Measurements from ENCODE around the gene SMU1. TPM values are rescaled to one million over a fixed set of nuclear protein-coding genes. Genes with fewer than 3 reads are reported as not detected.

SMU1 gene
- total RNA-seq, 1 experiment from 2014 or later, result 23.2 TPM

DNA sequence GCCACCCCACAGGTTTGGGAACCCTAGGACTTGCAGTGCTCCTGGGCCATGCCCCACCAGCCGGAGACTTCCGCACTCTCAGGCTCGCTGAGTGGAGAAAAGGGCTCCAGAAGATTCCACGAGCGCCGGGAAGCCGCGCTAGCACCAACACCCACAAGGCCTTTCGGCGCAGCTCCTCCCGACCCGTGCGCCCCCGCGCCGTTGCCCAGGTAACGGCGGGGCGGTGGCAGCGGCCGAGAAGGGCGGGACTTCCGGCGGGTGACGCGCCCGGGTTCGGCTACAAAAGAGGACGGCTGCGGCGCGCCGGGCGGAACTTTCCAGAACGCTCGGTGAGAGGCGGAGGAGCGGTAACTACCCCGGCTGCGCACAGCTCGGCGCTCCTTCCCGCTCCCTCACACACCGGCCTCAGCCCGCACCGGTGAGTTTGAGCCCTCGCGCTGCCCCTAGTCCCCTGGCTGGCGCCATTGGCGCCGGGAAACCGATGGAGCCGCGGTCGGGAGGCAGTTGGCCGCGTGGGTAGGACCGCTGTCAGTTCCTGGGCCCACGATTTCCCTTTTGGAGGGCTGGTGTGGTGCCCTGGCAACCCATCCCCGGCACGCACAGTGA, 51.4 kb downstream of the SMU1 start, which contains the start of gene DNAJA1 (continued):
- TF ChIP-seq, protein P1, sequence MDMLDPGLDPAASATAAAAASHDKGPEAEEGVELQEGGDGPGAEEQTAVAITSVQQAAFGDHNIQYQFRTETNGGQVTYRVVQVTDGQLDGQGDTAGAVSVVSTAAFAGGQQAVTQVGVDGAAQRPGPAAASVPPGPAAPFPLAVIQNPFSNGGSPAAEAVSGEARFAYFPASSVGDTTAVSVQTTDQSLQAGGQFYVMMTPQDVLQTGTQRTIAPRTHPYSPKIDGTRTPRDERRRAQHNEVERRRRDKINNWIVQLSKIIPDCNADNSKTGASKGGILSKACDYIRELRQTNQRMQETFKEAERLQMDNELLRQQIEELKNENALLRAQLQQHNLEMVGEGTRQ (CRISPR knock-in tag; IDR thresholded peaks at IDR 0.05), result 0 out of 2 replicates have a peak, but pooled peaks have one; percentile 20
- TF ChIP-seq ZNF138 (CRISPR knock-in tag; conservative IDR thresholded peaks at IDR 0.05), result no peak; the same call in 1 of the 2 replicates
- TF ChIP-seq, protein P2, sequence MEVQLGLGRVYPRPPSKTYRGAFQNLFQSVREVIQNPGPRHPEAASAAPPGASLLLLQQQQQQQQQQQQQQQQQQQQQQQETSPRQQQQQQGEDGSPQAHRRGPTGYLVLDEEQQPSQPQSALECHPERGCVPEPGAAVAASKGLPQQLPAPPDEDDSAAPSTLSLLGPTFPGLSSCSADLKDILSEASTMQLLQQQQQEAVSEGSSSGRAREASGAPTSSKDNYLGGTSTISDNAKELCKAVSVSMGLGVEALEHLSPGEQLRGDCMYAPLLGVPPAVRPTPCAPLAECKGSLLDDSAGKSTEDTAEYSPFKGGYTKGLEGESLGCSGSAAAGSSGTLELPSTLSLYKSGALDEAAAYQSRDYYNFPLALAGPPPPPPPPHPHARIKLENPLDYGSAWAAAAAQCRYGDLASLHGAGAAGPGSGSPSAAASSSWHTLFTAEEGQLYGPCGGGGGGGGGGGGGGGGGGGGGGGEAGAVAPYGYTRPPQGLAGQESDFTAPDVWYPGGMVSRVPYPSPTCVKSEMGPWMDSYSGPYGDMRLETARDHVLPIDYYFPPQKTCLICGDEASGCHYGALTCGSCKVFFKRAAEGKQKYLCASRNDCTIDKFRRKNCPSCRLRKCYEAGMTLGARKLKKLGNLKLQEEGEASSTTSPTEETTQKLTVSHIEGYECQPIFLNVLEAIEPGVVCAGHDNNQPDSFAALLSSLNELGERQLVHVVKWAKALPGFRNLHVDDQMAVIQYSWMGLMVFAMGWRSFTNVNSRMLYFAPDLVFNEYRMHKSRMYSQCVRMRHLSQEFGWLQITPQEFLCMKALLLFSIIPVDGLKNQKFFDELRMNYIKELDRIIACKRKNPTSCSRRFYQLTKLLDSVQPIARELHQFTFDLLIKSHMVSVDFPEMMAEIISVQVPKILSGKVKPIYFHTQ (CRISPR knock-in tag; IDR thresholded peaks at IDR 0.05), result 0 out of 2 replicates have a peak, but pooled peaks have one; percentile 24
- no peak for TF ChIP-seq ZNF396 (CRISPR knock-in tag; IDR thresholded peaks at IDR 0.05; ENCODE audit: borderline replicate concordance)
- TF ChIP-seq ESRRA (CRISPR knock-in tag; IDR thresholded peaks at IDR 0.05; ENCODE audit: borderline replicate concordance), result peak; percentile 71; the same call in 1 of the 2 replicates
- TF ChIP-seq, protein P3, sequence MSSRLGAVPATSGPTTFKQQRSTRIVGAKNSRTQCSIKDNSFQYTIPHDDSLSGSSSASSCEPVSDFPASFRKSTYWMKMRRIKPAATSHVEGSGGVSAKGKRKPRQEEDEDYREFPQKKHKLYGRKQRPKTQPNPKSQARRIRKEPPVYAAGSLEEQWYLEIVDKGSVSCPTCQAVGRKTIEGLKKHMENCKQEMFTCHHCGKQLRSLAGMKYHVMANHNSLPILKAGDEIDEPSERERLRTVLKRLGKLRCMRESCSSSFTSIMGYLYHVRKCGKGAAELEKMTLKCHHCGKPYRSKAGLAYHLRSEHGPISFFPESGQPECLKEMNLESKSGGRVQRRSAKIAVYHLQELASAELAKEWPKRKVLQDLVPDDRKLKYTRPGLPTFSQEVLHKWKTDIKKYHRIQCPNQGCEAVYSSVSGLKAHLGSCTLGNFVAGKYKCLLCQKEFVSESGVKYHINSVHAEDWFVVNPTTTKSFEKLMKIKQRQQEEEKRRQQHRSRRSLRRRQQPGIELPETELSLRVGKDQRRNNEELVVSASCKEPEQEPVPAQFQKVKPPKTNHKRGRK (CRISPR knock-in tag; IDR thresholded peaks at IDR 0.05; ENCODE audit: borderline replicate concordance), result no peak
- peak; percentile 79; the same call in 1 of the 2 replicates for TF ChIP-seq ETV6 (CRISPR knock-in tag; IDR thresholded peaks at IDR 0.05)
- TF ChIP-seq NR2C2 (CRISPR knock-in tag; IDR thresholded peaks at IDR 0.05), result no peak
- TF ChIP-seq, protein P4, sequence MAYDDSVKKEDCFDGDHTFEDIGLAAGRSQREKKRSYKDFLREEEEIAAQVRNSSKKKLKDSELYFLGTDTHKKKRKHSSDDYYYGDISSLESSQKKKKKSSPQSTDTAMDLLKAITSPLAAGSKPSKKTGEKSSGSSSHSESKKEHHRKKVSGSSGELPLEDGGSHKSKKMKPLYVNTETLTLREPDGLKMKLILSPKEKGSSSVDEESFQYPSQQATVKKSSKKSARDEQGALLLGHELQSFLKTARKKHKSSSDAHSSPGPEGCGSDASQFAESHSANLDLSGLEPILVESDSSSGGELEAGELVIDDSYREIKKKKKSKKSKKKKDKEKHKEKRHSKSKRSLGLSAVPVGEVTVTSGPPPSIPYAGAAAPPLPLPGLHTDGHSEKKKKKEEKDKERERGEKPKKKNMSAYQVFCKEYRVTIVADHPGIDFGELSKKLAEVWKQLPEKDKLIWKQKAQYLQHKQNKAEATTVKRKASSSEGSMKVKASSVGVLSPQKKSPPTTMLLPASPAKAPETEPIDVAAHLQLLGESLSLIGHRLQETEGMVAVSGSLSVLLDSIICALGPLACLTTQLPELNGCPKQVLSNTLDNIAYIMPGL (CRISPR knock-in tag; IDR thresholded peaks at IDR 0.05), result peak; percentile 85; the same call in 1 of the 2 replicates
- no peak for TF ChIP-seq NFATC4 (CRISPR knock-in tag; IDR thresholded peaks at IDR 0.05)
- TF ChIP-seq GTF2I (CRISPR knock-in tag; conservative IDR thresholded peaks at IDR 0.05), result no peak
- TF ChIP-seq SMAD3 (CRISPR knock-in tag; IDR thresholded peaks at IDR 0.05; ENCODE audit: borderline replicate concordance), result 0 out of 2 replicates have a peak, but pooled peaks have one; percentile 11
- TF ChIP-seq, protein P5, sequence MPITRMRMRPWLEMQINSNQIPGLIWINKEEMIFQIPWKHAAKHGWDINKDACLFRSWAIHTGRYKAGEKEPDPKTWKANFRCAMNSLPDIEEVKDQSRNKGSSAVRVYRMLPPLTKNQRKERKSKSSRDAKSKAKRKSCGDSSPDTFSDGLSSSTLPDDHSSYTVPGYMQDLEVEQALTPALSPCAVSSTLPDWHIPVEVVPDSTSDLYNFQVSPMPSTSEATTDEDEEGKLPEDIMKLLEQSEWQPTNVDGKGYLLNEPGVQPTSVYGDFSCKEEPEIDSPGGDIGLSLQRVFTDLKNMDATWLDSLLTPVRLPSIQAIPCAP (CRISPR knock-in tag; IDR thresholded peaks at IDR 0.05), result peak; percentile 13; the same call in 1 of the 2 replicates
- TF ChIP-seq, protein P6, sequence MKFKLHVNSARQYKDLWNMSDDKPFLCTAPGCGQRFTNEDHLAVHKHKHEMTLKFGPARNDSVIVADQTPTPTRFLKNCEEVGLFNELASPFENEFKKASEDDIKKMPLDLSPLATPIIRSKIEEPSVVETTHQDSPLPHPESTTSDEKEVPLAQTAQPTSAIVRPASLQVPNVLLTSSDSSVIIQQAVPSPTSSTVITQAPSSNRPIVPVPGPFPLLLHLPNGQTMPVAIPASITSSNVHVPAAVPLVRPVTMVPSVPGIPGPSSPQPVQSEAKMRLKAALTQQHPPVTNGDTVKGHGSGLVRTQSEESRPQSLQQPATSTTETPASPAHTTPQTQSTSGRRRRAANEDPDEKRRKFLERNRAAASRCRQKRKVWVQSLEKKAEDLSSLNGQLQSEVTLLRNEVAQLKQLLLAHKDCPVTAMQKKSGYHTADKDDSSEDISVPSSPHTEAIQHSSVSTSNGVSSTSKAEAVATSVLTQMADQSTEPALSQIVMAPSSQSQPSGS (CRISPR knock-in tag; IDR thresholded peaks at IDR 0.05; ENCODE audit: borderline replicate concordance, low read depth), result no peak
- TF ChIP-seq, protein P7, sequence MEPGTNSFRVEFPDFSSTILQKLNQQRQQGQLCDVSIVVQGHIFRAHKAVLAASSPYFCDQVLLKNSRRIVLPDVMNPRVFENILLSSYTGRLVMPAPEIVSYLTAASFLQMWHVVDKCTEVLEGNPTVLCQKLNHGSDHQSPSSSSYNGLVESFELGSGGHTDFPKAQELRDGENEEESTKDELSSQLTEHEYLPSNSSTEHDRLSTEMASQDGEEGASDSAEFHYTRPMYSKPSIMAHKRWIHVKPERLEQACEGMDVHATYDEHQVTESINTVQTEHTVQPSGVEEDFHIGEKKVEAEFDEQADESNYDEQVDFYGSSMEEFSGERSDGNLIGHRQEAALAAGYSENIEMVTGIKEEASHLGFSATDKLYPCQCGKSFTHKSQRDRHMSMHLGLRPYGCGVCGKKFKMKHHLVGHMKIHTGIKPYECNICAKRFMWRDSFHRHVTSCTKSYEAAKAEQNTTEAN (CRISPR knock-in tag; IDR thresholded peaks at IDR 0.05), result peak; percentile 90; the same call in 1 of the 2 replicates

Measured in WTC11 (cell line).